IPS-11a (cell line): ENCODE measurements around the gene MYO1B.

Experiments used
- H3K4me3 ChIP-seq: one replicate; pipeline ENCODE4 v1.5.1; 2013; ENCODE audit warnings: low read depth, low read length, control low read depth

Gene MYO1B

DNA sequence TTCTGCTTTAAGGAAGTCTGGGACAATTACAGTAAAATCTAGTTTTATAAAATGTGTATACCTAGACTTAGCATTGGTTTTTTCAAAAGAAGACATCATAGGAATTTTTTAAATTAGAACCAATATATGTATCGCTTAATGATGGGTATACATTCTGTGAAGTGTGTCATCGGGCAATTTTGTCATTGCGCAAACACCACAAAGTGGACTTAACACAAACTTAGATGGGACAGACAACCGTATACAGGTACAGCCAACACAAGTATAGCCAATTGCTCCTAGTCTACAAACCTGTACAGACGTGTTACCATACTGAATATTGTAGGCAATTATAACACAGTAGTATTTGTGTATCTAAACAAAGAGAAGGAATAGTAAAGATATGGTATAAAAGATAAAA is 12.7 kb downstream of the MYO1B start:
- no peak overlapping the region for H3K4me3 ChIP-seq

DNA sequence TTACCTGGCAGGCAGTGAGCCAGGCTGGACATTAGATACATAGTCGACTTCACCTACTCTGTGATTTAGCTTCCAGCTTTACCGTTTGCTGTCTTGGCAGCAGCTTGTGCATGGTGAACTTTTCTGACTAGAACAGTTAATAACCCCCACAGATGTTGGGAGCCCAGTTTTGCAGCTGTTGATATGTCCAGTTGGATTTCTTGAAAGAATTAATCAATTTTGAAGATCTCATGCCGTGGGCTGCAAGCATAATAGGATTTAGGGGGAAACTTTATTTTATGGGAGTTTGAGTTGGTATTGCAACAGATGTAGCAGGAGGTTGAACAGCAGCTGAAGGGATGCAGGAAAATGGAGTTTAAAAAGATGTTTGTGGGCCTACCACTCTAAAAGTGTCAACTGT is 13.8 kb downstream of the MYO1B start:
- no peak overlapping the region for H3K4me3 ChIP-seq

DNA sequence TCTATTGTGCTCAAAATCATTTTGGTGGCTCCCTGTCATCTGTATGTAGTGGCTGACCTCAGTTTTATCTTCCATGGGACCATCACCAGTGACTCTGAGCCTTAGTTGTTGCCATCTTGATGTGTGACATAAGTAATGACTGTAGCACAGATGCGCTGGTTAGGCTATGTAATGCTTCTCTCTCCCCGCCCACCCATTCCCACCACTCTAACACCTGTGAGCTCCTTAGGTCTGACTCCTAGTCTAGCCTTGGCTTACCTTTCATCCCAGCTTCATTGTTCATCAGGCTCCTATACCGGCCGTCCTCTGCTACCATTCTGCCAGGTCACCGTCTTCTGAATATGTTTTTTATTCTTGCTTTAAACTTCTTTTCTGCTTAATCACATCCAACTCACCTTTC is 17.2 kb downstream of the MYO1B start:
- no peak overlapping the region for H3K4me3 ChIP-seq

- H3K4me3 ChIP-seq = no peak overlapping the region
Observed at GRCh38 chr2:191263050-191263449, 17.8 kb downstream of the MYO1B start.

DNA sequence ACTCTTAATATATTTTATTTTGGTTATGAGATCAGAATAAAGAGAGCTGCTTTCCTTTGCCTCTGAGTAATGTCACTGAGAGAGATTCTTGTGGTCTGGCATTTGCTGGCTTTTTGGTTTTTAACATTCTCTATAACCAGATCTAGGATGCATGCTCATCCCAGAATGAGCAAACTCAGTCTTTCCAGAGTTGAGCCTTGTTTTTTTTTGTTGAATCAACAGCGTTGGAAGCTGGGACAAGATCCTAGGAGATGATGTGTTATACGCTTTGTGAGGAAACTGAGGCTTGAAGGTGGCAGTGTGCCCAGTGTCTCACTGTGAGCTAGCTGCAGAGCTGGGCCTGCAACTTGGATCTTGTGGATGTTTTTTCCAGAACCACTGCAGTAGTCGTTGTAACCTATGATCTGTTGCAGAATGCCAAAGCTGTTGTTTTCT is 19.5 kb downstream of the MYO1B start:
- no peak overlapping the region for H3K4me3 ChIP-seq

- H3K4me3 ChIP-seq = no peak overlapping the region
Observed at GRCh38 chr2:191265311-191266170, 20.3 kb downstream of the MYO1B start.

DNA sequence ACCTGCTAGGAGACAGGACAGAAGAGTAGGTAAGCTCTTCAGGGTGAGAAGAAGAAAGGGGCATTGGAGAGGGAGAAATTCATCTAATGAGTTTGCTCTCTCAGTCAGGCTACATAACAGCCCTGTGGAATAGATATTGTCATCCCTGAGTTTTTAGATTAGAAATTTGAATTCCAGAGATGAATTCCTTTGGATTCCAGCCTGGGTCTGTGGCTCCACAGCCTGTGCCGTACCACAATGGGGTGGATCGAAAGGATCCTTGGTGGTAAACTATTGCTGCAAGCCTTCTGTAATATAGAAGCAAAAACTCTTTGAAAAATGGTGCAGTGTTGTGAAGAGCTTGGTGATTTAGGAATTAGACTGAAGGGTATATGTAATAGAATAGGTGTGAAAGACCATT is 21.0 kb downstream of the MYO1B start:
- no peak overlapping the region for H3K4me3 ChIP-seq

- H3K4me3 ChIP-seq = no peak overlapping the region
Observed at GRCh38 chr2:191268596-191268995, 23.4 kb downstream of the MYO1B start.

- H3K4me3 ChIP-seq = no peak overlapping the region
Observed at GRCh38 chr2:191270306-191271161, 25.3 kb downstream of the MYO1B start.

DNA sequence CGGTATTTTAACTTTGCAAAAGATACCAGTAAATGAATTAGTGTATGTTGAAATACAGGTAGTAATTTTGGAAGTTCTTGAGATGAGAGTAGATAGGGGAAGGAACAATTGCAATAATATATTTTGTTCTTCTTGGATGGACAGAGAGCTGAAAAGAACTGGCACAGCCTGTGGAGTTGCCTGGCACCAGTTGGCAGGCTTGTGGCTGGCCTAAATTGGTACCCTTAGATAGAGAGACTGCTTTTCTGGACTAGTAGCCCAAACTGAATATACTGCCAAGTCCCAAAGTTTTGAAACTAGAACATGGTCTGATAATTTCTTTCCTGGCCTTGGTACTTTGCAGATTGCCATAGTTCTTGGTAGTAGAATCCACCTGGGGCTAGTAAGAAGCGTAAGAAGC is 26.9 kb downstream of the MYO1B start:
- no peak overlapping the region for H3K4me3 ChIP-seq

DNA sequence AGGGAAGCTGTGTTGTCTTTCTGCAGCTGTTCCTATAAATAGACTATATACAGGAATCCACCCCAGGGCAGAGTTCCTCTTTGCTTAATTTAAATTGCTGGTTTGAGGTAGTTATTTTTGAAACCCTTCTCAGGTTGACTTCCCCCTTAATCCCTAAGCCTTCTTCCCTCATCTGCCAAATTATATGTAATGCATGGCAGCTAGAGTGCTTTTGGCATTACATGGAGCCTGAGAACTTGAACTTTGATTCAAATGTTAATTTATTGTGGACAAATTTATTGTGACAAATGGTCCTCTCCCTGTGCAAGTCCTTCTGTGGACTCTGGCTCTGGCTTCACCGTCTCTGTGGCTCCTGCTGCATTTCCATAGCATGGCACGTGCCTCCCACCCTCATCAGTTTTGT is 29.2 kb downstream of the MYO1B start:
- no peak overlapping the region for H3K4me3 ChIP-seq

- no peak overlapping the region for H3K4me3 ChIP-seq
Observed at GRCh38 chr2:191276792-191277465, 31.7 kb downstream of the MYO1B start.

DNA sequence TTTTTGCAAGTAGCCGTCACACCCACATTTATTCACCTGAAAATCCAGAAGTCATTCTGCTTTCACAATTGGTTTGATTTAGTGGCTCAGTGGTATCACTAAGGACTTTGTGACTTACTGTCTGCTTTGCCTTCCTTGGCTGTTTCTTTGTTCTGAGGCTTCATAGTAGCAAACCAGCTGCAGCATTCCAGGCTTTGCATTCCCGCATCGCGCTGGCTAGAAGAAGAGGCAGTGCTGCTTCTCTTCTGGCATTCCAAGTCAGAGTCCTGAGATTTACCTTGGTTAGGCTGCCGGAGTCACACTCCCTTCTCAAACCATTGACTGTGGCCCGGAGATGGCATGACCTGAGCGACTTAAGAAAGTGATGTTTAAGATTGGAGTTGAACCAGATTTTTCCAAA is 35.1 kb downstream of the MYO1B start:
- H3K4me3 ChIP-seq = no peak overlapping the region

- H3K4me3 ChIP-seq = no peak overlapping the region
Observed at GRCh38 chr2:191280834-191281756, 35.9 kb downstream of the MYO1B start.

DNA sequence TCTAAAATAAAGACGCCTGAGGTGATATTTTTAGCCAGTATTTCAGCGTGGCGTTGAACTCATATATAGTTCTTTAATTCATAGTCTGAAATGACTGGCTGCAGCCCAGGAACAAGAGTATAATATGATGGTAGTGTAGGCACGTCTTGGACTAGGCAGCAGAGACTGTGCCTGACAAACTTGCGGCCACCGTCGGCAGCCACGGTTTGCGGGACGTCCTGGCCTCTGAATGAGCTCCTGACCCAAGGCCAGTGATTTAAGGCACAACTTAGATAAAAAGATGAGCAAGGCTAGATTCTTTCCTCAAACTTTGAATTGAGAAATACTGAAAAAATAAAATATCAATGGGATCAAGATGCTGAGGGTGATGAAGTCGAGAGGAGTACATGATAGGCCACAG is 40.0 kb downstream of the MYO1B start:
- H3K4me3 ChIP-seq = no peak overlapping the region

GRCh38 chr2:191287820-191288219 is 42.6 kb downstream of the MYO1B start:
- H3K4me3 ChIP-seq = no peak overlapping the region

DNA sequence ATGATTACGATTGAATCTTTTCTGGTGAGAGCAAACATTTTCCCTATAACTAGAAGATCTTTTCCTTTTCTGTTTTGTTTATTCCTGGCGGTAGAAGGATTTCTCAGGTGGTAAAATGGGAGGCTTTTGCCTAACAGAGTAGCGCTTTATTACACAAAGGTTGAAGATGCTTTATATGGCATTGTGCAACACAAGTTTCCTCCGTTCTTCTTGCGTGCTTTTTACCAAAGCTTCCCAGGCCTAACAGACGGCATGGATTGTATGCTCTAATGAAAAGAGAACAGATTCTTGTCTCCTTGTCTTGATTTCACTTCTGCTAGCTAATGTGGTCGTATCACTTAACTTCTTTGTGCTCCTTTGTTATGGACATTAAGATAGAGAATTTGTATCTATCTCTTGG is 43.8 kb downstream of the MYO1B start:
- no peak overlapping the region for H3K4me3 ChIP-seq

- no peak overlapping the region for H3K4me3 ChIP-seq
Observed at GRCh38 chr2:191291471-191291870, 46.3 kb downstream of the MYO1B start.

GRCh38 chr2:191292869-191293268 is 47.7 kb downstream of the MYO1B start:
- no peak overlapping the region for H3K4me3 ChIP-seq

- no peak overlapping the region for H3K4me3 ChIP-seq
Observed at GRCh38 chr2:191295088-191295487, 49.9 kb downstream of the MYO1B start.
